Ovary (tissue), 3 donors: ENCODE measurements around the gene CHD2.

Experiments used
- POLR2A ChIP-seq: fragments of 450-650 bp; IDR thresholded peaks from one replicate; pipeline ENCODE4 v1.6.1; 2017; ENCODE audit warnings: antibody characterized with exemption, mild to moderate bottlenecking, moderate library complexity
- TF ChIP-seq, protein P1 (sequence below), 3 donors: fragments of 450-650 bp in 2 of 3; fragments of 200-600 bp in 1 of 3; IDR thresholded peaks; one replicate each; pipeline versions ENCODE4 v1.5.1 to v1.8.0; 2016 to 2022; ENCODE audit warnings: antibody characterized with exemption in 3 of 3, mild to moderate bottlenecking in 1 of 3
- donor health status: DM: no; HTN: no; CAD: no.

GRCh38 chr15:92885224-92886041 lies 14.7 kb upstream of the CHD2 start:
- TF ChIP-seq, protein P1, sequence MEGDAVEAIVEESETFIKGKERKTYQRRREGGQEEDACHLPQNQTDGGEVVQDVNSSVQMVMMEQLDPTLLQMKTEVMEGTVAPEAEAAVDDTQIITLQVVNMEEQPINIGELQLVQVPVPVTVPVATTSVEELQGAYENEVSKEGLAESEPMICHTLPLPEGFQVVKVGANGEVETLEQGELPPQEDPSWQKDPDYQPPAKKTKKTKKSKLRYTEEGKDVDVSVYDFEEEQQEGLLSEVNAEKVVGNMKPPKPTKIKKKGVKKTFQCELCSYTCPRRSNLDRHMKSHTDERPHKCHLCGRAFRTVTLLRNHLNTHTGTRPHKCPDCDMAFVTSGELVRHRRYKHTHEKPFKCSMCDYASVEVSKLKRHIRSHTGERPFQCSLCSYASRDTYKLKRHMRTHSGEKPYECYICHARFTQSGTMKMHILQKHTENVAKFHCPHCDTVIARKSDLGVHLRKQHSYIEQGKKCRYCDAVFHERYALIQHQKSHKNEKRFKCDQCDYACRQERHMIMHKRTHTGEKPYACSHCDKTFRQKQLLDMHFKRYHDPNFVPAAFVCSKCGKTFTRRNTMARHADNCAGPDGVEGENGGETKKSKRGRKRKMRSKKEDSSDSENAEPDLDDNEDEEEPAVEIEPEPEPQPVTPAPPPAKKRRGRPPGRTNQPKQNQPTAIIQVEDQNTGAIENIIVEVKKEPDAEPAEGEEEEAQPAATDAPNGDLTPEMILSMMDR (IDR thresholded peaks at IDR 0.05): no peak
- TF ChIP-seq POLR2A: no peak
